ENCODE results near the gene INAFM2.

The INAFM2 gene

DNA sequence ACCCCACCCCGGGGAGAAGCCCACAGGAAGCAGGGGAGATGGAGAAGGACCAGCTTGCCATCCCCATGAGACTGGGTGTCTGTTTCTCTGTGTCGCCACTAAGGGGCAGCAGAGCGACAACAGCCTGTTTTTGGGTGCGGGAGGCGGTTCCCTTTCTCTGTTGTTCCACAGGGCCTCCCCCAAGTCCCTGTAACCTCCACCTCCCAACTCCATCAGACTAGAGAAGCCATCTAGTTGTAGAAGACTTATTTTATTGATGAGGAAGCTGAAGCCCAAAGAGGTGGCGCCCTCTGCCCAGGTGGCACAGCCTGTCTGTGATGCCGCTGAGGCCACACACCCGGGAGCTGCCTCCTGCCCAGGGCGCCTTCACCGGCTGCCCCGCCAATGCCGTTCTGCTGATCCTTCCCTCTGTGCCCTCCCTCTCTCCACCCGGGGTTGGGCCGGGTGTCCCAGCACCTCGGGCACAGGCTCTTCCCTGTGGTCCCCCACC, 21.2 kb downstream of the INAFM2 start:
- DNase-seq = peak in 2 of 3 experiments; percentile 18 to 59

DNA sequence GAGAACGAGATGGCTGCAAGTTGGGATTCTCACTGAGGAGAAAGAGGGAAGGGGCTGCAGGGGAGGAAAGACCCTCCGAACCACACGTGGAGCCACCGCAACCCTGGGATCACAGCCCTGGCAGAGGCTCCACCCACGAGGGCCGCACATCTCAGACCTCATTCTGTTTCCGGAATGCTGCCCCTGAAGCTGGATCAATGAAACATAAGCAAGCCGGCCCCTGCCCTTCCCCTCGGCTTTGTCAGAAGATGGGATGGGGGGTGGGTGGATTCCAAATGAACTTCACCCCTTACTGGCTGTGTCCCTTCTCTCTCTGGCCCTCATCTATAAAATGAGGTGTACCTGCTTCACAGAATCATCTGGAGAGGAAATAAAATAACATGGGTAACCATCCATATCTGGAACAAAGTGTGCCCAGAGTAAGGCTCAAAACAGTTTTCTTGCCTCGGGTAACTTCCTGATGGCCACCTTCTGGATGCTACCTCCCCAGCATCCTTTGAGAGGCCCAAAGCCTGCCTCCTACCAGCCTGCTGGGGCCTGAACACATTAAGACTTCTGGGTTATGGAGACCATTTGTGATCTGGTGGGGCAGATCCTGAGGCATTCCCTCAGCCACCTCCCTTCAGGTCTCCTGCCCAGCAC, 21.9 kb downstream of the INAFM2 start:
- no peak for DNase-seq

DNA sequence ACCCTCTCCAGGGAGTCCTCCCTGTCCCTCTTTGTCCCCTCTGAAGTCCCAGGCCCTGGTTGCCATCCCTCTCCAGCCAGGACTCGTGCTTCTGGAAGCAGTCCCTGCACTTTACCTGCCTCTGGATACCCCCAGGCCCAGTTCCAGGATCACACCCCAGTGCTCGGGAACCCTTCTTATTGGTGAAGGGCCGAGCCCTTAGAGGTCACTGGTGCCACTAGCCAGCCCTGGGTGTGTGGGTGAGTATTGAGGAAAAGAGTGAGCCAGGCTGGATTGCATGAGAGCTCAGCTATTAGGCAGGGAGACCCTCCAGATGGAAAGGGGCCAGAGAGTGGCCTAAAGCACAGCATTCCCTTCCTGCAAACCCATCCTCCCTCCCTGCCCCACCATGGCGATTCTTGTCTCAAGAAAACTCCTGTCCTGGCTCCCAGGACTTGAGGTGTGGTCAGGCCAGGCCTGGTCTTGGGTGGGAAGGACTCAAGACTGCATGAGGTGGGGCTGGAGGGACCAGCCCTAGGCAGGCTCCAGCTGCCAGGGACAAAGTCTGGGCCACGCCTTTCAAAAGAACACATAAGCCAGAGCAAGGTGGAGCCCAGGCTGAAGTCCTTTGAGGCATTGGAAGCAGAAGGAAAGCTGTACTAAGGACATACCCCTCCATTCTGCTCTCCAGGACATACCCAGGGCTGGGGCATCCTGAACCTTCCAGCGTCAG, 22.5 kb downstream of the INAFM2 start:
- no peak for DNase-seq

- no peak for DNase-seq
These were observed 23.4 kb downstream of the INAFM2 start for GRCh38 chr15:40346579-40347558.

DNA sequence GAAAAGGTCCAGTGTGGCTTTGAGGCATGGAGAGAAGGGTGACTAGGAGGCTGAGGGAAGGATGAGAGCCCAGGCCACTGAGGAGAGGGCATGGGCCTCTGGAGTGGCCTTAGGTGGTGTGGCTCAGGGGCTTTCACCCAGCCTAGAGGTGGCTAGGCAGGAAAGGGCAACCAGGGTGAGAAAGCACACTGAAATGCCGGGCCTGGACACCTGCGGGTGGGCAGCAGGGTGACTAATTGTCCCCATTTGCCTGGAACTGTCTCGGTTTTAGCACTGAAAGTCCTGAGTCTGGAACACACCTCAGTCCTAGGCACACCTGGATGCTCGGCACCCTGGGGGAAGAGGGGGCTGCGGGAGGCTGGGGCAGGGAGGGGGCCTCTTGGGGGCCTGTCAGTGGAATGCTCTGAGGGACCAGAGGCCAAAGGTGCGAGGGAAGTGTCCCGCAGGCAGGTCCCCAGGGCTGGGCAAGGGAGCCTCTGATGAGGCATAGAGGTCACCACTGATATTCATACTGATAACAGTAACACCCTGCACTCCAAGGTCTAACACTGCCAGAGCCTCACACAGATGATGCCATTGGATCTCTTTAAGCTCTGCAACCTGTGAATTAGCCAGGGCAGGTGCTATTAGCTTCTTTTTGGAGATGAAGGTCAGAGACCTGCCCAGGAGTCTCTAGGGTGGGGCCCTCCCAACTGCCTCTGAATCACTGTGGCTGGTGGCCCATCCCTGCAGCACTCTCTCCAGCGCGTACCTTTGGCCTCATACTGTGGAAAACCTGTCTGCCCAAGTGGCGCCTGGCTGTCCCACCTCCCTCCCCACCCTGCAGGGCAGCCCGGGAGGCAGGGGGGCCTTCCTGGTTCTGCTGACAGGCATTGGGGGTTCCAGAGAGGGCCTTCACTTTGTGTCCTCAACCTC, 24.3 kb downstream of the INAFM2 start:
- DNase-seq = no peak

GRCh38 chr15:40348474-40348870, 25.0 kb downstream of the INAFM2 start:
- DNase-seq = no peak

DNA sequence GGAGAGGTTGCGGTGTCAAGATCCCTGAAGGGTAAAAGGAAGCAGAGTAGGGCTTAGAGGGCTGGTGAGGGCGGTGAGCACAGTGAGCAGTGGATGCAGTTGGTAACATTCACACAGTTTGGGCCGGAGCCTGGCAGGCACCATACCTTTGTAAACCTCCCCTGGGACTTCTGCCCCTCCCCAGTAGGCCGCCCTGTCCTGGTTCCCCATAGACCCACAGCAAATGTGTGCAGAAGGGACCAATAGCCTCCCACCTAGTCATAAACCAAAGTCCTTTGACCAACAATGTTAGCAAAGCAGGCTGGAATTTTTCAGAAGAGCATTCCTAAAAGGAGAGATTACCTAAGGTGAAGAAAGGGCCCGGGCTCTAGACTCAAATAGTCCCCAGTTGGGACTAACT, 25.7 kb downstream of the INAFM2 start:
- DNase-seq = no peak

DNA sequence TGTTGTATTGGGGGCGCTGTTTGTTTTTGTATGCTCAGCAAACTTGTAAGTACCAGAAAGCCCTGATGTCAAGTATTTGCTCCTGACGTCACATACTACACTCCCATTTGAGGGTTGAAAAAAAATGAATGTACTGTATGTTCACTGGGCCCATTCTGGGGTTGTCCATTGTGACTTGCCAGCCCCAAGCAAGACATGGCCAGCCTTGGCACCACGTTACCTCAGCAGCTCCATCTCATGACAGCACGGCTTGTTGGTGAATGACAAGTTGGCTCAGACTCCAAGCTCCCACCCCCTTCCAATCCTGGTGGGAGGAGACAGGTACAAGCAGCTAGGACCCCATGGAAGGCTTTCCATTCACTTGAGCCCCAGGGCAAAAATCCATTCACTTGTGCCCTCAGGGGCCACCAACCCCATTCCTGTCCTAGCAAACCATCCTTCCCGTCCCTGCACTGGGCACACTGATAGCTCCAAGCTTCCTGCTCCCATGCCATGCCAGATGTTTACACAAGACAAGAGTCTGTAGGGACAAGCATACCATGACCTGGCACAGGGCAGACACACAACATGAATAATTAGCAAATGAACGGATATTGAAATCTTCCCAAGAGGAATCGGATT, 28.9 kb downstream of the INAFM2 start:
- no peak for DNase-seq

DNA sequence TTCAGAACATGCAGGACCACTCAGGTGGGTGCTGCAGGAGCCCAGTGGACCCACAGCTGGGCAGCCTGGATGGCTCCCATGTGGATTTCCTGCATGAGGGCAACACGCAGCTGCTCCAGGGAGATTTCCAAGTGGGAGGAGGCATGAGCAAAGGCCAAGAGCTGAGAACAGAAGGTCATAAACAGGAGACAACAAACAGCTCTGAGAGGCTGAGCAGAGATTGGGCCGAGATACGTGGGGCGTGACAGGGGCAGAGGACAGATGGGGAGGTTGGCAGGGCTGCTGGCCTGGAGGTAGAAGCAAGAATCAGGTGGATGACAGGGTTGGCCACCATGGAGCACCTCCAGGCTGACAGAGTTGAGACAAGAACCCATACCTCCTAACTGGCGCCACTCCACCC, 30.2 kb downstream of the INAFM2 start:
- DNase-seq = no peak

- DNase-seq = peak in 1 of 3 experiments; percentile 8
These were observed 31.1 kb downstream of the INAFM2 start for GRCh38 chr15:40354408-40355171.

- no peak for DNase-seq
These were observed 32.6 kb downstream of the INAFM2 start for GRCh38 chr15:40355976-40356585.

DNA sequence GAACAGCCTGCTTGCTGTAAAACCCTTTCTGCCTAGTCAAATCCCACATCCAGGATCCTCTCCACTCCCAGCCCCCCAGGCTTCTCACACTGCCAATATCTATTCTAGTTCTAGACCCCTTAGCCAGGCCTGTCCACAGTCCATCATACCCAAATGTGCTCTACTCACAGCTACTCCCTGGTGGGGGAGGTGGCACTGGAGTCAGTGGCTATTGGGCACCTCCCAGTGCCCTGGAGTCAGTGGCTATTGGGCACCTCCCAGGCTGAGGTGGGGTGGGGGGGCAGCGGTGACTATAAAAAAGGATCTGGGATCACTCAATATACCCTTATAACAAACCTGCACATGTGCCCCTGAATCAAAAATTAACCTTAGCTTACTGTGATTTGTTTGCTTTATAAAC, 33.8 kb downstream of the INAFM2 start:
- DNase-seq = peak in 1 of 3 experiments; percentile 39

- peak; percentile 78 to 85 (median 84) for DNase-seq
These were observed 34.4 kb downstream of the INAFM2 start, which contains the start of gene DISP2 for GRCh38 chr15:40357723-40358470. TSS of gene DISP2 (plus strand) at chr15:40358219. CDS start at chr15:40358322, 103 bp downstream.

- DNase-seq = peak; percentile 7 to 53 (median 48)
These were observed 35.2 kb downstream of the INAFM2 start for GRCh38 chr15:40358471-40359353.

GRCh38 chr15:40360015-40360414, 36.5 kb downstream of the INAFM2 start:
- DNase-seq = no peak

DNA sequence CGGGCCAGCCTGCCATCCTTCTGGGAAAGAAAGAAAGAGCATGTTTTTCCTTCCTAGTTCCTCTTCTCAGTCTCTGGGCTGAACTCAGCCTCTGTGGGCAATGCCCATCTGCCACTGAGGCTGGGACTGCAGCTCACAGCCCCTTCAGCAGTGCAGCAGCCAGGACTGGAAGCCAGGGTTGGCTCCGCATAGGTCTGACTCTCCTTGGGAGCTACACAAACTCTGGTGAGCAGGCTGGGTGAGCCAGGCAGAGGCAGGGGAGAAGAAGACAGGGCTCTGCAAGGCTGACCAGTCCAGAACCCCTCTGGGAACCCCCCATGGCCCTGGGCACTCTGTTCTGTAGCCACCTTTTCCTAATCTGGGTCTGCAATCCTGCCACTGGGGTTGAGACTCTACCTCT, 38.1 kb downstream of the INAFM2 start:
- DNase-seq = no peak

GRCh38 chr15:40363611-40364010, 40.1 kb downstream of the INAFM2 start:
- no peak for DNase-seq

DNA sequence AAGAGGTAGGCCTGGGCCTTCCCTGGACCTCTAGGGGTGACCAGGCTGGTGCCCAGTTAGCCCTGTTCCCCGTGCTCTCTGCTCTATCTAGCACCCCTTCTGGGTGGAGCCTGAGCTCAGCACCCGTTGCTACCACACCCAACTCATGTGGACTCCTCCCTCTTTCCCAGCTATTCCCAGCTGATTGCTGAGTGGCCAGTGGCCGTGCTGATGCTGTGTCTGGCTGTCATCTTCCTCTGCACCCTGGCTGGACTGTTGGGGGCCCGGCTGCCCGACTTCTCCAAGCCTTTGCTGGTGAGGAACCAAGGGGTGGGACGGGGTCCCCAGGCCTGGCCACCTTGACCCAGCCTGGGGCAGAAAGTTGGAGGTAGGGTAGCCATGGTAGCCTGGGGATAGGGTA, 40.8 kb downstream of the INAFM2 start:
- DNase-seq = no peak

All from NCI-H1417 (cell line).